Activated T-helper 17 cell treated with anti-CD3 and anti-CD28 coated beads, Interleukin-2, amount 50 U/mL, for 72 hours (primary cell): ENCODE results near the gene SMIM13. TPM values are rescaled to one million over a fixed set of nuclear protein-coding genes. Genes with fewer than 3 reads are reported as not detected.

Experiments used
- ATAC-seq: fragments of 150-1000 bp; cut with Tn5 transposase; replicated peaks from 2 replicates; pipeline ENCODE4 v1.10.0; 2021; ENCODE audit warnings: mild to moderate bottlenecking, moderate library complexity
- H3K27ac Mint-ChIP-seq: one replicate; pipeline ENCODE4 v1.8.0; 2022; ENCODE audit warnings: mixed read lengths
- H3K27me3 Mint-ChIP-seq: one replicate; pipeline ENCODE4 v1.8.0; 2022; ENCODE audit warnings: mixed read lengths
- H3K36me3 Mint-ChIP-seq: one replicate; pipeline ENCODE4 v1.8.0; 2022; ENCODE audit warnings: low read depth, mild to moderate bottlenecking, mixed read lengths
- H3K4me1 Mint-ChIP-seq: one replicate; pipeline ENCODE4 v1.8.0; 2022; ENCODE audit warnings: mixed read lengths
- H3K4me3 Mint-ChIP-seq: one replicate; pipeline ENCODE4 v1.8.0; 2022; ENCODE audit warnings: mild to moderate bottlenecking, mixed read lengths
- H3K9me3 Mint-ChIP-seq: one replicate; pipeline ENCODE4 v1.8.0; 2022; ENCODE audit warnings: mixed read lengths
- total RNA-seq, 2 donors: library from RNA; stranded (reverse); gene quantifications; one replicate each; pipeline ENCODE4 v1.2.3, GENCODE V29; 2022

SMIM13 gene
- total RNA-seq, 2 donors from 2014 or later = 5.8 to 10.5 TPM

DNA sequence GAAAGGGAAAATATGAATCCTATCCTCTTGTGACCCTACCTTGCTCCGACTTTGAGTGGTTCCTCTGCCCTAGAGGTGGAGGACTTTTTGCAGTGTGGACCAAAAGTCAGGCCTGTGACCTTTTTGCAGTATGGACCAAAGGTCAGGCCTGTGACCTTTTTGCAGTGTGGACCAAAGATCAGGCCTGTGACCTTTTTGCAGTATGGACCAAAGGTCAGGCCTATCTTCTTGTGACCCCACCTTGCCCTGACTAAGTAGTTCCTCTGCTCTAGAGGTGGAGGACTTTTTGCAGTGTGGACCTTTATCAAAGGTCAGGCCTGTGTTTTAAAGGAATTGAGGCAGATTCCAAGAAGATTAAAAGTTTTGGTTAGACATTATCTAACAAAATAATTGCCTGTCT is 28.7 kb downstream of the SMIM13 start:
- Mint-ChIP-seq H3K4me1 (peaks cover 13% of the 10 kb centered on the region), H3K27me3 (no peaks in the 10 kb centered on the region), H3K9me3 (no peaks in the 10 kb centered on the region), H3K4me3 (no peak overlapping the region), H3K36me3 (peaks cover 4% of the 10 kb centered on the region), H3K27ac (no peak overlapping the region)
- no peak for ATAC-seq

DNA sequence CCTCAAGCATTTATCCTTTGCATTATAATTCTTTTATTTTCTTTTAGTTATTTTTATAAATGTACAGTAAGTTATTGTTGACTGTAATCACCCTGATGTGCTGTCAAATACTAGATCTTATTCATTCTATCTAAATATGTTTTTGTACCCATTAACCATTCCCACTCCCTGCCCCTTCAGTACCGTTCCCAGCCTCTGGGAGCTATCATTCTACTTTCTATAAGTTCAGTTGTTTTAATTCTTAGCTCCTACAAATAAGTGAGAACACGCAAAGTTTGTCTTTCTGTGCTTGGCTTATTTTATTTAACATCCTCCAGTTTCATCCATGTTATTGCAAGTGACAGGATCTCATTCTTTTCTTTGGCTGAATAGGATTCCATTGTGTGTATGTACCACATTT is 30.3 kb downstream of the SMIM13 start:
- Mint-ChIP-seq H3K4me1 (peaks cover 16% of the 10 kb centered on the region), H3K36me3 (peaks cover 4% of the 10 kb centered on the region), H3K9me3 (no peaks in the 10 kb centered on the region), H3K27me3 (no peaks in the 10 kb centered on the region), H3K27ac (no peak overlapping the region), H3K4me3 (no peak overlapping the region)
- no peak for ATAC-seq

DNA sequence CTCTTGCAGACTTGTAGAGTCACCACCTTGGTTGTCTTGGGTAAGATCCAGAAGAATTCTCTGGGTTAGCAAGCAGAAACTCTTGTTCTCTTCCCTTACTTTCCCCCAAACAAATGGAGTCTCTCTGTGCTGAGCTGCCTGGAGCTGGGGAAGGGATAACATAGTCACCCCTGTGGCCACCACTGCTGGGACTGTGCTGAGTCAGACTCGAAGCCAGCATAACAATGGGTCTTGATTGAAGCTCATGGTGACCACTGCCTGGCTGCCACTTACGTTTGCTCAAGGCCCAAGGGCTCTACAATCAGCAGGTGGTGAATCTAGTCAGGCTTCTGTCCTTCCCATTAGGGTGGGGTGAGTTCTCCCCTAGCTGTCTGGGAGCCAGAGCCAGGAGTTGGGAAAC is 33.2 kb downstream of the SMIM13 start:
- Mint-ChIP-seq H3K4me3 (no peak overlapping the region), H3K4me1 (peaks cover 19% of the 10 kb centered on the region), H3K27me3 (no peaks in the 10 kb centered on the region), H3K36me3 (peaks cover 4% of the 10 kb centered on the region), H3K27ac (no peak overlapping the region), H3K9me3 (no peaks in the 10 kb centered on the region)
- ATAC-seq = no peak

DNA sequence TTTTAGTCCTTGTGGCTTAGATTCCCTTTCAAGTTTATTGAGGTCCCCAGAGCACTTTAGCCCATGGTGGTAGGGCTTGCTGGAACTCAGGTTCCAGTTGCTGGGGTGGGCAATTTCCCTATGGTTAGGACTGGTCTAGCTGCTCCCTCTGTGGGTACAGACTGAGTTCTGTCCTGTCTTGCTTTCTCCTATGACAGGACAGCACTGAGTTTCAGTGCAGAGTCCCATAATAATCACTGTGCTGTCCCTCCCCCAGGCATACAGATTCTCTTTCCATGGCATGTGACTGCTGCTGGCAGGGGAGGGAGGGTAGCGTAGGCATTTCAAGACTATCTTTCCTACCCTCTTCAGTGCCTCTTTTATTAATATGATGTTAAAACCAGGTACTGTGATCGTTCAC is 35.0 kb downstream of the SMIM13 start:
- H3K4me1 Mint-ChIP-seq = peaks cover 16% of the 10 kb centered on the region
- no peak overlapping the region for H3K27ac Mint-ChIP-seq
- no peaks in the 10 kb centered on the region for H3K27me3 Mint-ChIP-seq
- H3K36me3 Mint-ChIP-seq = peaks cover 4% of the 10 kb centered on the region
- no peak overlapping the region for H3K4me3 Mint-ChIP-seq
- no peak for ATAC-seq
- no peaks in the 10 kb centered on the region for H3K9me3 Mint-ChIP-seq

DNA sequence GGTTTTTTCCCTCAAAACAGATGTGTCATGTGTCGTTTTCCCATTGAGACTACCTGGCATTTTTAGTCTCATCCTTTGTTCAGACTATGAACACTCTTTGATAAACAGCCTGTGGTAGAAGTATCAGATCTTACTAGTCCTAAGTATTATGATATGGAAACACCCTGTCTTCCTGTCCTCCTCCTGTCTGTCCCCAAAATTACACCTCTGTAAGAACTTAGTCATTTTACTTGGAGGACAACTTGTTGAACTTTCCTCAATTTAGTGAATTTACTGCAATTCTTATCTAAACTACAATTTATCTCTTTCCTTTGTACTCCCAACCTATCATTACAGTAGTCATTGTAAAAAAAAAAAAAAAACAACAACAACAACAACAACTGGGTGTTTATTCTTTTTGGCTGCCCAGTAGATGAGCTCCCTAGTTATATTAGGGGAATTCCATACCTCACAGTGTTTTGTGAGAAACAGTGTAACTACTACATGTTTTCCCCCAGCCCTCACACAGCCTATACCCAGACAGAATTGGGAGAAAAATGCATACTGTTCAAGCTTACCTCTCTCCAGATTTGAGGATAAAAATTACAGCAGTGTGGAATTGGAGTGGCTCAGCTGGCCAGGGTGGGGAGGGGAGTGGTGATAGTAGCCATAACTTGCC is 36.4 kb downstream of the SMIM13 start:
- Mint-ChIP-seq H3K9me3 (no peaks in the 10 kb centered on the region), H3K4me1 (peaks cover 16% of the 10 kb centered on the region), H3K27me3 (no peaks in the 10 kb centered on the region), H3K36me3 (peaks cover 15% of the 10 kb centered on the region), H3K4me3 (no peak overlapping the region), H3K27ac (peak overlapping the region; percentile 58)
- ATAC-seq = peak; percentile 52

DNA sequence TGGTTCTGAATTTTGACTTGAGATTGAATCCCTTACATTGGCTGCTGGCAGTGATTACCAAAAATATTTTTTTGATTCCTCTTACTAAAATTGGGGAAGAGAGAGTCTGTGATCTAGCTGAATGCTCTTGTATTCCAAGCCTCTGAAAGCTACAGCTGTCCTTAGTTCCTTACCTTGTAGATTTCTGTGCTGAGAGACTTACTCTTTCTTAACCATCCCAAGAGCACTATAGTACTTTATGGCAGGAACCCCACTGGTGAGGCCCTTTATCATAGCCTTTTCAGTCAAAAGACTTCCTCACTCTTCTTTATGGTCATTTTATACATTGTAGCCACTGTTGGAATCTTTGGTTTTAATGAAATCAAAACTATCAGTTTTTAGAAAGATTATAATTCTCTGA is 37.0 kb downstream of the SMIM13 start:
- peaks cover 16% of the 10 kb centered on the region for H3K4me1 Mint-ChIP-seq
- peak overlapping the region; percentile 58 for H3K27ac Mint-ChIP-seq
- no peak overlapping the region for H3K4me3 Mint-ChIP-seq
- no peak for ATAC-seq
- no peaks in the 10 kb centered on the region for H3K27me3 Mint-ChIP-seq
- no peaks in the 10 kb centered on the region for H3K9me3 Mint-ChIP-seq
- peaks cover 18% of the 10 kb centered on the region for H3K36me3 Mint-ChIP-seq

DNA sequence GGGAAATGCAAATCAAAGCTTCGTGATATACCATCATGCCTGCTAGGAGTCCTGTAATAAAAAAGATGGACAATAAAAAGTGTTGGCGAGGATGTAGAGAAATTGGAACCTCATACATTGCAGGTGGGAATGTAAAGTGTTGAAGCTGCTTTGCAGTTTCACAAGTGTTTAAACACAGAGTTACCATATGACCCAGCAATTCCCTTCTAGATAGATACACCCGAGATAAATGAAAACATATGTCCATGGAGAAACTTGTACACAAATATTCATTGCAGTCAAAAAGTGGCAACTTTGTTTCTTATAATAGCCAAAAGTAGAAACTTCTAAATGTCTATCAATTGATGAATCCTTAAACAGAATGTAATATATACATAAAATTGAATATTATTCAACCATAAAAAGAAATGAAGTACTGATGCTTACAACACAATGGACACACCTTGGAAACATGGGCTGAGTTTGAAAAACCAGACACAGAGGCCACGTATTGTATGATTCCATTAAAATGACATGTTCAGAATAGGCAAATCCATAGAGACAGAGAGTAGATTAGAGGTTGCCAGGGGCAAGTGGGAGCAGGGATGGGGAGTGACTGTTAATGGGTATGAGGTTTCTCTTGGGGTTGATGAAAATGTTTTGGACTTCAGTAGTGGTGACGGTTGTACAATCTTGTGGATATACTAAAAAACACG is 38.7 kb downstream of the SMIM13 start:
- Mint-ChIP-seq H3K36me3 (peaks cover 19% of the 10 kb centered on the region), H3K27me3 (no peaks in the 10 kb centered on the region), H3K27ac (no peak overlapping the region), H3K4me3 (no peak overlapping the region), H3K9me3 (no peaks in the 10 kb centered on the region), H3K4me1 (peaks cover 16% of the 10 kb centered on the region)
- ATAC-seq = no peak

DNA sequence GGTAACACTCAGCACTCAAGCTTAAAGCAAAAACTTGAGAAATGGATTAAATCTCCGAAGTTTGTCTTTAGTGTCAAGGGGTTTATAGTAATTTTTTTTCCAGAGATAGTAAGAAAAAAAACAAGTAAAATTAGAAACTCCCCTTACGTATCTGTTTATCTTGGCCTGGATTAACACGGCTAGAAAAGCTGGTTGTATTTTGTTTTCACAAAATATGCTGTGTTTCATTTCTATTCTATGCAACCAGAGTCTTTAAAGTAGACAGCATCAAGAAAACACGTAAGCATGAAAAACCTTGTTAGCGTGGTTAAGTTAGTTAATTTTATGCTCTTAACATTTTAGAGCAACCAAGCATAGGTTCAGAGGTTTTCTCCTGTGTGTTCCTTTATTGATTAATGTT is 39.6 kb downstream of the SMIM13 start:
- no peak for ATAC-seq
- no peaks in the 10 kb centered on the region for H3K27me3 Mint-ChIP-seq
- no peaks in the 10 kb centered on the region for H3K9me3 Mint-ChIP-seq

DNA sequence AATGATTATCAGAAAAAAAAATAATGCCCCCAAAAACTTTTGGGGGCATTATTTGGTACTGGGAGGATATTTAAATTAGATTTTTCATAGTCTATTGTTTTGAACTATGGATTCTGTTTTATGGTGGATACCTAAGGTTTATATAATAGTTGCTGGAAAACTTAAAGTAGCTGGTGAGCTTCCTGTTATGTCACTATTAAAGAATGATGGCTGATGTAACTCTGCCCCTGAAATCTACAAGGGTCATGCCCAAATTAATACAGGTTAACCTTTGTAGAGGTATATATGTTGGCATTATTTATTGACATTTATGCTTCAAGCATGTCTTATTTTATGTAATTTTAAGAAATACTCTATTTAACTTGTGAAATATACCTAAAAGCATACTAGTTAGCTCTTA is 43.2 kb downstream of the SMIM13 start:
- Mint-ChIP-seq H3K4me1 (peaks cover 12% of the 10 kb centered on the region), H3K36me3 (peaks cover 19% of the 10 kb centered on the region), H3K4me3 (no peak overlapping the region), H3K27ac (no peak overlapping the region), H3K9me3 (no peaks in the 10 kb centered on the region), H3K27me3 (no peaks in the 10 kb centered on the region)
- no peak for ATAC-seq

More for the DNA sequence above, 39.6 kb downstream of the SMIM13 start:
- Mint-ChIP-seq H3K27ac (no peak overlapping the region), H3K4me3 (no peak overlapping the region), H3K4me1 (peaks cover 16% of the 10 kb centered on the region), H3K36me3 (peaks cover 19% of the 10 kb centered on the region)

DNA sequence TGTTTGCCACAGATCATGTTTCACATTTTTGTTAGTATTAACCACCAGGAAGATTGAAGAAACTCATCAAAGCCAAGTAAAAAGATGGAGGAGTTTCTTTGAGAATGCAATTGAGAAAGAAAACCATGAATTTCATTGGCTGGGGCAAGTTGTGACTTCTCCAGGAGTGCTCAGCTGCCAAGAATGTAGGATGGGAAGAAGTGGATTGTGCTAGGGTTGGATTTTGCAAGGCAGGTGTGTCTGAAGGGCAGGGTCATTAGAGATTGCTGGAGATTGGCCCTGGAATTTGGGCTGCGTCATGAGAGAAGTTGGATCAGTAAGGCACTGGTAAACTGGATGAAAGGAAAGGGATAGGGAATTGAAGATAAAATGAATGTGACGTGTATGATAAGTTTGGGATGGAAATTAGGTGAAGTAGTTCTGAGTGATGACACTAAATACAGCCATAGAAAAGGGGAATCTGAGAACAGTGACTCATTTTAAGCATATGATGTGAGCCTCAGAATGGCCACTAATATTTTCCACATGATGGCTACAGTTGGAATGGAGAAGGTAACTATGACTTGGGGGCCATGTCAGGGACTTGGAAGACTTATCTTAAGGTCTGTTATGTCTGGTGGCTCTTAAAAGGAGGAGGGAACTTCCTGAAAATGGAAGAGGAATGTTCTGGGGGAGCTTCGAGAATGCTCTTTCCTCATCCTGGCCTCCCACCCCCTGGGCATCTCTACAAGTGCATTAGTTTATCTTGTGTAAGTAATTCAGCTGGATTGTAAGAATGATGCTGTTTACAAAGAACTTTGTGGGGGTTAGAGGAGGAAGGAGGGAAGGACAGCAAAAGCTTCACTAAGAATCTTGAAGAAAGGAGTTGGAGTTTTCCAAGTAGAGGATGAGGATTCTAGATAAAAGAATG is 45.7 kb downstream of the SMIM13 start:
- Mint-ChIP-seq H3K4me3 (no peak overlapping the region), H3K27ac (peak overlapping the region; percentile 64), H3K9me3 (no peaks in the 10 kb centered on the region), H3K4me1 (peaks cover 12% of the 10 kb centered on the region), H3K27me3 (no peaks in the 10 kb centered on the region), H3K36me3 (peaks cover 15% of the 10 kb centered on the region)
- ATAC-seq = peak; percentile 87

DNA sequence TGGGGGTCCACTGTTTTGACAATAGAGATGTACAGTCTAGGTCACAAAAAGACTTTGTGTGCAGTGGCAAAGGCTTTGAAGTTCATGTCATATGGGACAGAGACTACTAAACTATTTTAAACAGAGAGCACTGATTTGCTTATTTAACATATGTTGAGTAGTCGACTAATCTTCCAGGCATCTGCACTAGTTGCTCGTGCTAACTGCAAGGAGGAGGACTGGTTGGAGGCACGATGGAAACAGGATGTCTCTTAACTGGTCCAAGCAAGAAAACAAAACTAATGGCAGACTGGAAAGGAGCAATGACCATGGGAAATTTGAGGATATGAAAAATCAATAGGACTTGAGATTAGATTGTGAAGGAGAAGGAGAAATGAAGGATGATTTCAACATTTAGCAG is 46.4 kb downstream of the SMIM13 start:
- H3K27ac Mint-ChIP-seq = no peak overlapping the region
- H3K36me3 Mint-ChIP-seq = peaks cover 8% of the 10 kb centered on the region
- H3K27me3 Mint-ChIP-seq = no peaks in the 10 kb centered on the region
- H3K9me3 Mint-ChIP-seq = no peaks in the 10 kb centered on the region
- peaks cover 12% of the 10 kb centered on the region for H3K4me1 Mint-ChIP-seq
- no peak overlapping the region for H3K4me3 Mint-ChIP-seq
- no peak for ATAC-seq

DNA sequence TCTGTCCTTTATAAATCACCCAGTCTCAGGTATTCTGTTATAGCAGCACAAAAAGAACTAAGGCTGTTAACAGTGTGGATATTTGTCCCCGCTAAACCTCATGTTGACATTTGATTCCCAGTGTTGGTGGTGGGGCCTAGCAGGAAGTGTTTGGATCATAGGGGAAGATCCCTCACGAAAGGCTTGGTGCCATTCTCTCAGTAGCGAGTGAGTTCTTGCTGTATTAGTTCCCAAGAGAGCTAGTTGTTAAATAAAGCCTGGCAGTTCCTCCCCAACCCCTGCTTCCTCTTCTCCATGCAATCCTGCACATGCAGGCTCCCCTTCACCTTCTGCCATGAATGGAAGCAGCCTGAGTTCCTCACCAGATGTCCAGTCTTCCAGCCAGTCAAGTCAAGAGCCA is 47.7 kb downstream of the SMIM13 start:
- Mint-ChIP-seq H3K27ac (no peak overlapping the region), H3K4me1 (peaks cover 12% of the 10 kb centered on the region), H3K36me3 (no peaks in the 10 kb centered on the region), H3K9me3 (no peaks in the 10 kb centered on the region), H3K4me3 (no peak overlapping the region), H3K27me3 (no peaks in the 10 kb centered on the region)
- ATAC-seq = no peak

DNA sequence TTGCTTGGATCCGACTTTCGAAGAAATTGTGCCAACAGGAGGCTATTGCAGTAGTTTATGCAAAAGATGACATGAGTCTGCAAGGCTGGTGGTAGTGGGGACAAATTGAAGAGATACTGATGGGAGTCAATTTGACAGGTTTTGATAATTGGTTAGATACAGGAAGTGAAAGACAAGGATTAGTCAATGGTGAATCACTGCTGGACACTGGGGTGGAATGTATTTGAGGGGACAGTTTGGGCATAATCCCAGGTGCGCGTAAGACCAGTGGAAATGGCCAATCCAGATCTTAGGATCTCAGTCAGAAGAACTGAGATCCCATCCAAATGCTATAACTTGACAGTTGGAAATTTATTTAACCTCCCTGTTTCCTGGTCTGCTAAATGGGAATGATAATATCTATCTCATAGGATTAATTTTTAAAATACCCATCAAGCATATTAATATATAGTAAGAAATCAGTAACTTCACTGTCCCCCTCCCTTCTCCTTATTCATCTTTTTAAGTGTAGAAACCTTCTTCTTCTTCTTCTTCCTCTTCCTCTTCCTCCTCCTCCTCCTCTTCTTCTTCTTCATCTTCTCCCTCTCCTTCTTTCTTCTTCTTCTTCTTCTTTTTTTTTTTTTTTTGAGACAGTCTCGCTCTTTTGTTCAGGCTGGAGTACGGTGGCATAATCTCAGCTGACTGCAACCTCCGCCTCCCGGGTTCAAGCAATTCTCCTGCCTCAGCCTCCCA is 48.8 kb downstream of the SMIM13 start:
- Mint-ChIP-seq H3K36me3 (no peaks in the 10 kb centered on the region), H3K4me3 (no peak overlapping the region), H3K9me3 (no peaks in the 10 kb centered on the region), H3K27me3 (no peaks in the 10 kb centered on the region), H3K27ac (no peak overlapping the region), H3K4me1 (peaks cover 12% of the 10 kb centered on the region)
- no peak for ATAC-seq
